ENCODE results near the gene OR5V1.
"Not testable (repeated sequence)": the region's sequence is repeated elsewhere in the genome, so short reads cannot be mapped to it uniquely, and the experiment has no call there.

OR5V1 gene

DNA sequence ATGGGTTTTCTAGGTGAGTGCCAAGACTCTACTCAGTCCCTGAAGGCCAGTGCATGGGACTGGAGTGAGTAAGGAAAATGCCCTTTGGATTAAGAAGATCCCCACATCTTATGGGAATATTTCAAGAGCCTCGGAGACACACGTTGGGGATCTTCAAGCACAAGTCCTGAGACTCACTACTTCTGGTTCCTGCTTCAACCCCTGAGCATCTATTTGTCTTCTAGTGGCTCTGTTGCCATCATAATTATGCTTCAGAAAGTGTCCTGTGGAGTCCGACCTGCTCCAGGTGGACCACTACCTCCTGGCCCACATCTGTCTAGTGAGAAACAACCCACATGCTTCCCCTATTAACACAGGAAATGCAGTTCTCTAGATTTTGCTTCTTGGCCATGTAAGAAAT lies at the start of gene OR5V1:
Gene OR5V1, minus strand, starts transcription at position 101 of the 400 bp plus-strand sequence. CDS start 12,670 bp downstream, outside the sequence.
- no peak for ATAC-seq

DNA sequence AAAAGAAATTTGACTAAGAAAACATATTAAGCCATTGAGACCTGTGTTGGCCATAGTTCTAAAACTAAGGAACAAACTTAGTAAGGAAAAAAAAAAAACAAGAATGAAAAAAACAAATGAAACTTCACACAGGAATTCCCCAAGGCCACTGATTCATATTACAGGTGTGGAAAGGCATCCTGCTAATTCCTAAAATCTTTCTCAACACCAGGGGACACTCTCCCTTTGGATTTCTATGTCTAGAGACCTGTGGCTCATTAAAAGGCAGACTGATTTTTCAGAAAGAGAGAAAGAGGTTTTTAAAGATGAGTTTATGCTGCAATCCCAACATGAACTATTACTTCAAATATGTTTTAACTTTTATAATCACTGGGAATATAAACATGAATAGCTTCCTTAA lies 45.9 kb upstream of the OR5V1 start, which contains the start of gene OR12D1:
Gene OR12D1, plus strand, starts transcription at position 341 of the 400 bp plus-strand sequence.
- ATAC-seq = no peak

GRCh38 chr6:29403801-29404200 lies 35.1 kb upstream of the OR5V1 start:
- ATAC-seq = no peak

DNA sequence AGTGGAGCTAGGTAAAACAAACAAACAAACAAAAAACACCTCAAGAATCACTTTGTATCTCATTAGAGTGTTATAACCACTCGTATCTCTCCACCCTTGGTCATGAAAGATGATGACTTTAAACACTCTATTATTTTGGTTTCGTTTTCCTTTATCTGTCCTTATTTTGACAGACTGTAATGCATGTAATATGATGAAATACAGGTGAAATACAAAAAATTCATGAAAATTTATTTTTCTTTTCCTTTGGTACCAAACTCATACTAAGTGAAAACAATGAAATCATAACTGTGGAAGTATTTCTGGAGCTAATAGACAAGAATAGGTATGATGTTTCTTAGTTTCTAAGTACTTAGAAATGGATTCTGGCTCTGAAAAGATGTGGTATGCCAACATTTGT lies 30.9 kb upstream of the OR5V1 start:
- ATAC-seq = no peak

GRCh38 chr6:29395331-29395730 lies 26.7 kb upstream of the OR5V1 start, which contains the start of gene OR12D2:
OR12D2 (plus strand) TSS chr6:29395631; CDS start chr6:29396700, 1,069 bp downstream.
- no peak for ATAC-seq

DNA sequence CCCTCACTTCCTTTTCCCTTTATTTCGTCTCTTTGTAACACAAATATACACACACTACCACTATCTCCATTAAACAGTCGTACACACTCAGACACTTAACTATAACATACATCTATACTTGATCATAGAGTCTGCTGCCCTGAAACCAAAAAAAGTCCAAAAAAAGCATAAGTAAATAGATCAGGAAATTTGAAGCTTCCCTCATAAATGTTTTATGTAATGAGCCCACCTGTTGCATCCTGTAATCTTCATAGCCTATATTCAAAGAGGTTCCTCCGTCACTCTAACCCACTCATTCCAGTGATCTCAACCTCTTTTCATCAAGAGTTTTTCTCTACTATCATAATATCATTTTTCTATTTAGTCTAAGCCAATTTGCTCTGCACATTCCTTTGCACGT lies 19.9 kb upstream of the OR5V1 start:
- no peak for ATAC-seq

- no peak for ATAC-seq
Observed at GRCh38 chr6:29376003-29376402, 7.3 kb upstream of the OR5V1 start.

DNA sequence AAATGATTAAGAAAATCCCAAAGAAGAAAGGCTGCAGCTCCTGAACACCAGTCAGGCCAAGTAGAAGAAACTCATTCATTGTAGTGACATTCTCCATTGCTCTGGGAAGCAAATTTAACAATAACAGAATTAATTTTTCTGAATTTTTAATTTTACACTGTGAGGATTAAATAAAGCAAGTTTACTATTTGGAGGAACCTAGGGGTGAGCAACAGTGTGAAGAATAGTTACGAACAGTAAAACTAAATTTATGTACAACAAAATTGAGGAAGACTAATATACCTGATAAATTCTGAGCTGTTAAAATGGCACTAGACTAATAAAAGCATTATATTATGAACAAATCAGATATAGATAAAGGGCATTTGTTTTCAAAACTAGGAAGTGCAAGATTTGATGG lies 6.5 kb upstream of the OR5V1 start, which contains the start of gene OR12D3:
Gene OR12D3, minus strand, starts transcription at position 101 of the 400 bp plus-strand sequence. Its CDS starts 4 bp downstream, at position 97.
- no peak for ATAC-seq

- no peak for ATAC-seq
Observed at GRCh38 chr6:29355603-29356002, 13.1 kb downstream of the OR5V1 start.

DNA sequence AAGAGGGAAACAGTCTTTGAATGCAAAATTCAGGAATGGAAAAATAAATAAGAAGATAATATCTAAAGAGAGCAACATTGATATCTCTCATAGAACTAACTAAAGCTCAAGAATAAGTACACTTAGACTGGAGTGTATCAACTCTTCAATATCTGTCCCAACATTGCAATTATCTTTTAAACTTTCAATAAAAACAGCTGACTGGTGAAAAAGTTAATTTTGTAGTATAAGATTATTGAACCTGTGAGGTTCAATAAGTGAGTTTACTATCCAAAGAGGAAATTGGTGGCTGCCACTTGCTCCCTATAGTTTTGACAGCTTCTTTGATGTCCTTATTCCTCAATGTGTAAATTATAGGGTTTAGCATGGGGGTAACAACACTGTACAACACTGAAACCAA lies 13.7 kb downstream of the OR5V1 start:
- no peak for ATAC-seq

DNA sequence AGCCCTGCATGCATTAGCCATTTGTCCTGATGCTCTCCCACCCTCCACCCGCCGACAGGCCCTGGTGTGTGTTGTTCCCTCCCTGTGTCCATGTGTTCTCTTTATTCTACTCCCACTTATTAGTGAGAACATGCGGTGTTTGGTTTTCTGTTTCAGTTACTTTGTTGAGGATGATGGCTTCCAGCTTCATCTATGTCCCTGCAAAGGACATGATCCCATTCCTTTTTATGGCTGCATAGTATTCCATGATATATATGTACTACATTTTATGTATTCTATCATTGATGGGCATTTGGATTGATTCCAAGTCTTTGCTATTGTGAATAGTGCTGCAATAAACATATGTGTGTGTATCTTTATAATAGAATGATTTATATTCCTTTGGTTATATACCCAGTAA lies 19.3 kb downstream of the OR5V1 start:
- not testable (repeated sequence) for ATAC-seq

- ATAC-seq = no peak
Observed at GRCh38 chr6:29345380-29345779, 23.3 kb downstream of the OR5V1 start.

- ATAC-seq = no peak
Observed at GRCh38 chr6:29336269-29336668, 32.4 kb downstream of the OR5V1 start.

- ATAC-seq = no peak
Observed at GRCh38 chr6:29332676-29333075, 36.0 kb downstream of the OR5V1 start.

- no peak for ATAC-seq
Observed at GRCh38 chr6:29325777-29326176, 42.9 kb downstream of the OR5V1 start.

- not testable (repeated sequence) for ATAC-seq
Observed at GRCh38 chr6:29323332-29323731, 45.3 kb downstream of the OR5V1 start.

- no peak for ATAC-seq
Observed at GRCh38 chr6:29319931-29320330, 48.7 kb downstream of the OR5V1 start.

Data from activated CD4-positive, CD25-positive, alpha-beta regulatory T cell treated with anti-CD3 and anti-CD28 coated beads, Interleukin-2, amount 50 U/mL, for 24 hours (primary cell).